ENCODE results near the gene TMEM86B. TPM values are rescaled to one million over a fixed set of nuclear protein-coding genes. Genes with fewer than 3 reads are reported as not detected.

The TMEM86B gene
- polyA plus RNA-seq, 4 donors: 2.1 to 5.7 (median 4.0) TPM

- DNase-seq (ENCODE audit: low read depth in 4 of 4, low spot score in 3 of 4): no peak
Observed at GRCh38 chr19:55257461-55258420, 29.2 kb upstream of the TMEM86B start.

GRCh38 chr19:55256562-55257460 is 28.2 kb upstream of the TMEM86B start:
- DNase-seq (ENCODE audit: low read depth in 4 of 4, low spot score in 3 of 4): no peak

- DNase-seq (ENCODE audit: low read depth in 4 of 4, low spot score in 3 of 4): no peak
Observed at GRCh38 chr19:55255618-55256423, 27.3 kb upstream of the TMEM86B start.

GRCh38 chr19:55254625-55254977 is 26.0 kb upstream of the TMEM86B start:
- no peak for DNase-seq (ENCODE audit: low read depth in 4 of 4, low spot score in 3 of 4)

- DNase-seq (ENCODE audit: low read depth in 4 of 4, low spot score in 3 of 4): no peak
Observed at GRCh38 chr19:55253842-55254624, 25.5 kb upstream of the TMEM86B start.

- no peak for DNase-seq (ENCODE audit: low read depth in 4 of 4, low spot score in 3 of 4)
Observed at GRCh38 chr19:55252760-55253663, 24.4 kb upstream of the TMEM86B start.

GRCh38 chr19:55251341-55252081 is 22.9 kb upstream of the TMEM86B start:
- DNase-seq (ENCODE audit: low read depth in 4 of 4, low spot score in 3 of 4): no peak

GRCh38 chr19:55250262-55251036 is 21.9 kb upstream of the TMEM86B start:
- DNase-seq (ENCODE audit: low read depth in 4 of 4, low spot score in 3 of 4): no peak

- DNase-seq (ENCODE audit: low read depth in 4 of 4, low spot score in 3 of 4): no peak
Observed at GRCh38 chr19:55249841-55250240, 21.3 kb upstream of the TMEM86B start.

- no peak for DNase-seq (ENCODE audit: low read depth in 4 of 4, low spot score in 3 of 4)
Observed at GRCh38 chr19:55248704-55249103, 20.1 kb upstream of the TMEM86B start.

GRCh38 chr19:55248166-55248675 is 19.7 kb upstream of the TMEM86B start:
- DNase-seq (ENCODE audit: low read depth in 4 of 4, low spot score in 3 of 4): no peak

- no peak for DNase-seq (ENCODE audit: low read depth in 4 of 4, low spot score in 3 of 4)
Observed at GRCh38 chr19:55247621-55248099, 19.1 kb upstream of the TMEM86B start.

- DNase-seq (ENCODE audit: low read depth in 4 of 4, low spot score in 3 of 4): no peak
Observed at GRCh38 chr19:55246462-55247451, 18.2 kb upstream of the TMEM86B start.

- DNase-seq (ENCODE audit: low read depth in 4 of 4, low spot score in 3 of 4): no peak
Observed at GRCh38 chr19:55245236-55245904, 16.8 kb upstream of the TMEM86B start.

GRCh38 chr19:55244004-55244680 is 15.6 kb upstream of the TMEM86B start:
- DNase-seq (ENCODE audit: low read depth in 4 of 4, low spot score in 3 of 4): no peak
